ENCODE results near the gene ABHD15. TPM values are rescaled to one million over a fixed set of nuclear protein-coding genes. Genes with fewer than 3 reads are reported as not detected.
A peak's percentile ranks its signal among the peaks of the same experiment; 100 is the strongest.

Gene ABHD15
- polyA plus RNA-seq, 2 of the 4 experiments (the other 2 are of a cell fraction) = 13.5 to 15.8 TPM

DNA sequence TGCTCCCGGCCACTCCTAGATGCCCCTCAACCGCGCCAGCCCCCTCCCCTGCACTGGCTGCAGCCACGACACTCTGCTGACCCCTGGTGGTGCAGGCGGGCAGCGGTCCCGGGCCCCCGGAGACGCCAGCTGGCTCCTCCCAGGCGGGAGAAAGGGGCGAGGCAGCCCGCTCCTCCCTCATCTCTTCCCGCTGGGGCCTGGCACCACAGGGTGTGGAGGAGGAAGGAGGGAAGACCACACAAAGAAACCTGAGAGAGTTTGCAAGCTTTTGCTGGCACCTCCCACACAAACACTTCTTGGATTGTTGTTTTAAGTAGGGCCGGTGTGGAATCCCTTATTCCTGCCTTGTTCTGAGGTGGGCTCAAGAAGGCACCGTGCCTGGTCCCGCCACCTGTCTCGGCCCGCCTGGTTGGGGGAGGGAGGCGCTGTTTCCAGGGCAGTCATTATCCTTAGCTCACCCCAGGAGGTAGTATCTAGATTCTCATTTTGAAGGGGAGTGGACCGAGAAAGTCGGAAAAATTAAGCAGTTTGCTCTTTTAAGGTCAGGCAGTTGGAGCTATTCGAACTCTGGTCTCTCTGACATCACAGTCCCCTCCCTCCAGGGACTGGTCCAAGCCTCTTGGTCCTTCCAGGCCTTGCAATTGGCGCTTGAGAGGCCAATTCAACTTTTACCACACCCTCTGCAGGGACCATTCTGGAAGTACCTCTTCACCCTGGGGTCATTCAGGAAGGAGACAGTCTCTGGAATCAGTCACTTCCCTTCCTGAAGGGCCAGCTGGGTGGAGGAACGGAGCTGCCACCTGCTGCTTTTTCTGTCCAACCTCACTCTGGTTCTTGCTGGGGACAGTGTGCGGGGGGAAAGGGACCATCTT lies 25.1 kb upstream of the ABHD15 start:
- POLR2A ChIA-PET = interaction anchor here (1.0 to 3.0 kb wide), 14 partner anchors 8 to 641 kb away, joined by 3 to 21 read pairs (median 4); partner anchors contain the start of genes ABHD15, CORO6, NUFIP2 and PHF12
- Histone ChIP-seq H3K4me3 (peak overlapping the region; percentile 82), H3K4me1 (peaks cover 51% of the 10 kb centered on the region), H3K9me3 (no peaks in the 10 kb centered on the region), H3K4me2 (peak overlapping the region; percentile 95), H3K27ac (peak overlapping the region; percentile 95 to 96)
- WGBS (ENCODE audit: missing lambda C conversion rate) = 6% methylated on average over 25 of the region's 25 CpGs
- ATAC-seq (peak; percentile 56 to 82), DNase-seq (ENCODE audit: low read depth in 1 of 2, low spot score in 1 of 2) (peak; percentile 95), FAIRE-seq (peak; percentile 91)
- TF ChIP-seq MAZ (IDR thresholded peaks at IDR 0.05; ENCODE audit: borderline replicate concordance, low read depth, low read length) = peak; percentile 96; the same call in 1 of the 2 replicates
- no peak for TF ChIP-seq RNF2 (IDR thresholded peaks at IDR 0.05; ENCODE audit: borderline replicate concordance, low read depth)
- TF ChIP-seq NFE2L2 (conservative IDR thresholded peaks at IDR 0.05; ENCODE audit: low read length) = no peak
- TF ChIP-seq PBX3 (IDR thresholded peaks at IDR 0.05) = peak; percentile 54
- TF ChIP-seq ZFP36 (IDR thresholded peaks at IDR 0.05; ENCODE audit: borderline replicate concordance, partially characterized antibody) = no peak
- TF ChIP-seq, protein P1, sequence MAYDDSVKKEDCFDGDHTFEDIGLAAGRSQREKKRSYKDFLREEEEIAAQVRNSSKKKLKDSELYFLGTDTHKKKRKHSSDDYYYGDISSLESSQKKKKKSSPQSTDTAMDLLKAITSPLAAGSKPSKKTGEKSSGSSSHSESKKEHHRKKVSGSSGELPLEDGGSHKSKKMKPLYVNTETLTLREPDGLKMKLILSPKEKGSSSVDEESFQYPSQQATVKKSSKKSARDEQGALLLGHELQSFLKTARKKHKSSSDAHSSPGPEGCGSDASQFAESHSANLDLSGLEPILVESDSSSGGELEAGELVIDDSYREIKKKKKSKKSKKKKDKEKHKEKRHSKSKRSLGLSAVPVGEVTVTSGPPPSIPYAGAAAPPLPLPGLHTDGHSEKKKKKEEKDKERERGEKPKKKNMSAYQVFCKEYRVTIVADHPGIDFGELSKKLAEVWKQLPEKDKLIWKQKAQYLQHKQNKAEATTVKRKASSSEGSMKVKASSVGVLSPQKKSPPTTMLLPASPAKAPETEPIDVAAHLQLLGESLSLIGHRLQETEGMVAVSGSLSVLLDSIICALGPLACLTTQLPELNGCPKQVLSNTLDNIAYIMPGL (CRISPR knock-in tag; IDR thresholded peaks at IDR 0.05; ENCODE audit: borderline replicate concordance) = 0 out of 2 replicates have a peak, but pooled peaks have one; percentile 1
- TF ChIP-seq E2F6 (IDR thresholded peaks at IDR 0.05; ENCODE audit: borderline replicate concordance, low read depth) = no peak
- TF ChIP-seq SMC3 (IDR thresholded peaks at IDR 0.05) = peak; percentile 95
- no peak for TF ChIP-seq NR3C1 (IDR thresholded peaks at IDR 0.05)
- TF ChIP-seq MYC (IDR thresholded peaks at IDR 0.05; ENCODE audit: borderline replicate concordance, low read length) = peak; percentile 25
- TF ChIP-seq CEBPB (IDR thresholded peaks at IDR 0.05) = peak in 1 of 2 experiments; percentile 2; a peak in 1 of 4 replicates
- TF ChIP-seq CTCF (IDR thresholded peaks at IDR 0.05) = peak; percentile 99
- no peak for TF ChIP-seq HEYL (CRISPR knock-in tag; IDR thresholded peaks at IDR 0.05)
- 0 out of 2 replicates have a peak, but pooled peaks have one; percentile 2 for TF ChIP-seq GATA3 (IDR thresholded peaks at IDR 0.05; ENCODE audit: borderline replicate concordance)
- TF ChIP-seq BHLHE40 (IDR thresholded peaks at IDR 0.05; ENCODE audit: low read depth, low read length) = no peak
- TF ChIP-seq KDM5A (IDR thresholded peaks at IDR 0.05) = no peak
- no peak for TF ChIP-seq ATOH8 (CRISPR knock-in tag; IDR thresholded peaks at IDR 0.05; ENCODE audit: low read depth)
- peak; percentile 34; the same call in 1 of the 2 replicates for TF ChIP-seq POLR2A (IDR thresholded peaks at IDR 0.05; ENCODE audit: low read length)
- peak in 1 of 2 experiments; percentile 2; a peak in 1 of 5 replicates for TF ChIP-seq JUN (IDR thresholded peaks at IDR 0.05)
- no peak for TF ChIP-seq CBX8 (IDR thresholded peaks at IDR 0.05)
- peak; percentile 63; the same call in 1 of the 2 replicates for TF ChIP-seq TFCP2L1 (CRISPR knock-in tag; IDR thresholded peaks at IDR 0.05)
- TF ChIP-seq PHF8 (IDR thresholded peaks at IDR 0.05; ENCODE audit: borderline replicate concordance, low read depth) = no peak
- peak; percentile 93 to 98 for TF ChIP-seq RAD21 (conservative IDR thresholded peaks at IDR 0.05 in 1 of 2, IDR thresholded peaks at IDR 0.05 in 1 of 2)
- CTCF ChIA-PET = interaction anchor here (0.6 to 11.5 kb wide), 54 partner anchors 9 to 638 kb away, joined by 3 to 474 read pairs (median 4); partner anchors contain the start of genes ABHD15, EFCAB5, MYO18A and TP53I13

Data from A549 (cell line).